DMS153 treated with DMSO at 0.1 percent for 48 hours (cell line): ENCODE results near the gene ITK.

ENCODE experiments used
- DNase-seq: peaks from one replicate; lab custom pipeline; 2025; ENCODE audit not compliant: unreplicated experiment; lab: John Stamatoyannopoulos, UW

ITK gene

DNA sequence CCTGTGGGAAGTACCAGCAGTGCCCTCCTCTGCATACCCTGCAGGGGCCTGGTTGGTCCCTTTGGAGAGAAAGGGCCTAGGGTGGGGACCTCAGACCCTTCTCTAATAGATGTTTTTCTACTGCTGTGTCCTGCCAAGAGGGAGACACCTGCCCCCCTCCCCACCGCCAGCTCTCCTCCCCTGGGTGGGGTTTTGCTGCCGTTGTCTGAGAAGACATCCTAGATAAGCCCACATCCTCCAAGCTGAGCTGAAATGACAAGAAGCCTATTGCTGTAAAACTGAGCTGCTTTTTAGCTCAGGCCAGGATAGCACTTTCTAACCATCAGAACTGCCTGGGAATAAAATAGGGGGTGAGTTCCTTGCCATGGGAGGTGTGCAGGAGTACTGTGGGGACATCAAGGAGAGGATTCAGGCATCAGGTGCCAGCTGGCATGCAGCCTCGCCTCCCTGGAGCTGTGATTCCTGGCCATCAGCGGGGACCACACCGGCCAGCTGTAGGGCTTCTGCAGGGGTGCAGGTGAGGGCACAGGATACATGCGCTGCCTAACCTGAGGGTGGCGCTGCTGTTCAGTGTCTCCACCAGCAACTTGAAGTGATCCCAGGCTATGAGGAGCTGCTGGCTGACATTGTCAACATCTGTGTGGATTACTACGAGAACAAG is 123.2 kb downstream of the ITK start:
- no peak for DNase-seq
